OCI-LY3 (cell line): ENCODE results near the gene TMEM266.
A peak's percentile ranks its signal among the peaks of the same experiment; 100 is the strongest.
"Not testable (repeated sequence)": the region's sequence is repeated elsewhere in the genome, so short reads cannot be mapped to it uniquely, and the experiment has no call there.

Source experiments
- H2AFZ ChIP-seq: fragments of 200-600, 300-600 bp; shearing (Covaris generic); 2 replicates; pipeline ENCODE4 v1.6.0; 2014; ENCODE audit warnings: antibody characterized with exemption, low read depth, low read length
- H3K27ac ChIP-seq: fragments of 200-600, 300-600 bp; sonication (generic); 2 replicates; pipeline ENCODE4 v1.5.1; 2014; ENCODE audit warnings: mild to moderate bottlenecking, low read length, moderate library complexity, mixed read lengths
- H3K27me3 ChIP-seq: fragments of 200-600, 300-600 bp; sonication (generic); 2 replicates; pipeline ENCODE4 v1.6.1; 2014; ENCODE audit warnings: low read depth, low read length, mixed read lengths
- H3K36me3 ChIP-seq: fragments of 200-600, 300-600 bp; sonication (generic); replicated peaks from 2 replicates; pipeline ENCODE3; 2014; ENCODE audit warnings: low read depth, low read length, mixed read lengths
- H3K4me1 ChIP-seq: fragments of 300-600, 200-600 bp; sonication (generic); 2 replicates; pipeline ENCODE4 v1.6.1; 2014; ENCODE audit warnings: low read length, mixed read lengths
- H3K4me2 ChIP-seq: fragments of 200-600, 300-600 bp; sonication (generic); 2 replicates; pipeline ENCODE4 v1.6.1; 2014; ENCODE audit warnings: low read length, mixed read lengths
- H3K4me3 ChIP-seq: fragments of 300-600, 200-600 bp; sonication (generic); 2 replicates; pipeline ENCODE4 v1.5.1; 2014; ENCODE audit warnings: antibody characterized with exemption, mild to moderate bottlenecking, low read length, moderate library complexity
- H3K79me2 ChIP-seq: fragments of 300-600, 200-600 bp; shearing (Covaris generic); 2 replicates; pipeline ENCODE4 v1.6.1; 2014; ENCODE audit warnings: mild to moderate bottlenecking, low read length, mixed read lengths
- H3K9ac ChIP-seq: fragments of 300-600, 200-600 bp; shearing (Covaris generic); 2 replicates; pipeline ENCODE4 v1.6.0; 2014; ENCODE audit warnings: mild to moderate bottlenecking, low read length, moderate library complexity
- H3K9me3 ChIP-seq: fragments of 200-600, 300-600 bp; shearing (Covaris generic); 2 replicates; pipeline ENCODE4 v1.6.1; 2014; ENCODE audit warnings: low read length, mixed read lengths; ENCODE audit not compliant: insufficient read depth
- H4K20me1 ChIP-seq: fragments of 200-600, 300-600 bp; sonication (generic); 2 replicates; pipeline ENCODE4 v1.6.1; 2016; ENCODE audit warnings: low read length, mixed read lengths; ENCODE audit not compliant: insufficient read depth
- EZH2phosphoT487 ChIP-seq: fragments of 200-600 bp; shearing (Covaris generic); IDR thresholded peaks from 2 replicates; pipeline ENCODE4 v1.6.1; 2018; ENCODE audit warnings: antibody characterized with exemption, mixed run types, low read depth
- TF ChIP-seq, protein P1 (sequence below): fragments of 200-600, 300-600 bp; sonication (generic); IDR thresholded peaks from 2 replicates; pipeline ENCODE4 v1.5.1; 2014; ENCODE audit warnings: antibody characterized with exemption, low read length, low read depth

Gene TMEM266

DNA sequence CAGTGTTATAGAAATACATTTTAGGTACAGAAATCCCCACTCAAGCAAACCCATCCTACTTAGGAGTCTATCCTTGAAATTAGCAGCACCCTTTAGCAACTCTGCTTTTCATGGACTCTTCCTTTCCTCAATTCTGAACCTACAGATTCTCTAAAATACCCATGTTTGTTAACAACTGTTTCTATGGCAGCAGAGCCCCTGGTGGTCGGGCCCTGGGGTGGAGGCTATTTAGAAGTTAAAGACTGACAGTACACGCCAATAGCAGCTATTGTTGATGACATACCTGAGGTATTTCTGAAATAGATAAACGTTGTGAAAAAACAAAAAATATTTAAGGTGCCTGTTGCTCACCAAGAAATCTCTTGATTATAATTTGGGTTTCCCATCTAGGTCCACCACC is 24.2 kb upstream of the TMEM266 start:
- no peak overlapping the region for H3K4me3 ChIP-seq
- H3K36me3 ChIP-seq = peaks cover 5% of the 10 kb centered on the region
- no peak overlapping the region for H3K27ac ChIP-seq
- H3K9me3 ChIP-seq = no peaks in the 10 kb centered on the region
- H3K79me2 ChIP-seq = peaks cover 3% of the 10 kb centered on the region; the same call in 1 of the 2 replicates
- TF ChIP-seq EZH2phosphoT487 = no peak
- TF ChIP-seq, protein P1, sequence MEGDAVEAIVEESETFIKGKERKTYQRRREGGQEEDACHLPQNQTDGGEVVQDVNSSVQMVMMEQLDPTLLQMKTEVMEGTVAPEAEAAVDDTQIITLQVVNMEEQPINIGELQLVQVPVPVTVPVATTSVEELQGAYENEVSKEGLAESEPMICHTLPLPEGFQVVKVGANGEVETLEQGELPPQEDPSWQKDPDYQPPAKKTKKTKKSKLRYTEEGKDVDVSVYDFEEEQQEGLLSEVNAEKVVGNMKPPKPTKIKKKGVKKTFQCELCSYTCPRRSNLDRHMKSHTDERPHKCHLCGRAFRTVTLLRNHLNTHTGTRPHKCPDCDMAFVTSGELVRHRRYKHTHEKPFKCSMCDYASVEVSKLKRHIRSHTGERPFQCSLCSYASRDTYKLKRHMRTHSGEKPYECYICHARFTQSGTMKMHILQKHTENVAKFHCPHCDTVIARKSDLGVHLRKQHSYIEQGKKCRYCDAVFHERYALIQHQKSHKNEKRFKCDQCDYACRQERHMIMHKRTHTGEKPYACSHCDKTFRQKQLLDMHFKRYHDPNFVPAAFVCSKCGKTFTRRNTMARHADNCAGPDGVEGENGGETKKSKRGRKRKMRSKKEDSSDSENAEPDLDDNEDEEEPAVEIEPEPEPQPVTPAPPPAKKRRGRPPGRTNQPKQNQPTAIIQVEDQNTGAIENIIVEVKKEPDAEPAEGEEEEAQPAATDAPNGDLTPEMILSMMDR = no peak
- no peak overlapping the region for H3K4me2 ChIP-seq
- no peaks in the 10 kb centered on the region for H4K20me1 ChIP-seq
- no peak overlapping the region for H3K9ac ChIP-seq
- H2AFZ ChIP-seq = no peak overlapping the region
- no peaks in the 10 kb centered on the region for H3K27me3 ChIP-seq
- no peaks in the 10 kb centered on the region for H3K4me1 ChIP-seq

DNA sequence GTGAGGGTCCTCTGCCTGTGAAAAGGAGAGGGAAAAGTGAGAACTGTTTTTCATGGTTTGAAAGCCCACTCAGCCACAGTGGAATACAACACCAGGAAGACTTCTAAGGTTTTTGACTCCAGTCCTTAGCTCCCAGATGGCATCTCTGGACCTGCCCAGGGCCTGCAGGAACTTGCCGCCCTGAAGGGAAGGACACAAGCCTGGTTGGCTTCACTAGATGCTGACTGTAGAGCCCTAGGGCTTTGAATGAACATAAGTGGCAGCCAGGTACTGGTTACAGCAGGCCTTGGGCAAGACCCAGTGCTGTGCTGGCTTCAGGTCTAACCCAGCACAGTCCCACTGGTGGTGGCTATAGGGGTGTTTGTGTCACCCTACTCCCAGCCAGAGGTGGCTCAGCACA is 21.3 kb upstream of the TMEM266 start:
- TF ChIP-seq EZH2phosphoT487 = no peak
- TF ChIP-seq, protein P1 = no peak
- H3K36me3 ChIP-seq = peaks cover 13% of the 10 kb centered on the region
- H3K9ac ChIP-seq = no peak overlapping the region
- H3K79me2 ChIP-seq = peaks cover 3% of the 10 kb centered on the region; the same call in 1 of the 2 replicates
- no peak overlapping the region for H3K4me3 ChIP-seq
- no peak overlapping the region for H3K4me2 ChIP-seq
- no peak overlapping the region for H3K27ac ChIP-seq
- no peaks in the 10 kb centered on the region for H3K27me3 ChIP-seq
- no peaks in the 10 kb centered on the region for H4K20me1 ChIP-seq
- H3K4me1 ChIP-seq = no peaks in the 10 kb centered on the region
- no peak overlapping the region for H2AFZ ChIP-seq
- no peaks in the 10 kb centered on the region for H3K9me3 ChIP-seq

DNA sequence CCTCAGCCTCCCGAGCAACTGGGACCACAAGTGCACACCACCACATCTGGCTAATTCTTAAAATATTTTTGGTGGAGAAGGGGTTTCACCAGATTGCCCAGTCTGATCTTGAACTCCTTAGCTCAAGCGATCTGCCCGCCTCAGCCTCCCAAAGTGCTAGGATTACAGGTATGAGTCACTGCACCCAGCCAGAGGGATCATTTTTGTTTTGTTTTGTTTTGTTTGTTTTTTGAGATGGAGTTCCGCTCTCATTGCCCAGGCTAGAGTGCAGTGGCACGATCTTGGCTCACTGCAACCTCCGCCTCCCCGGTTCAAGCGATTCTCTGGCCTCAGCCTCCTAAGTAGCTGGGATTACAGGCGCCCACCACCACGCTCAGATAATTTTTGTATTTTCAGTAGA is 5.6 kb upstream of the TMEM266 start:
- H3K9ac ChIP-seq, H2AFZ ChIP-seq, H3K36me3 ChIP-seq, H3K27me3 ChIP-seq, H3K4me2 ChIP-seq, H3K79me2 ChIP-seq, H3K9me3 ChIP-seq, H4K20me1 ChIP-seq, H3K27ac ChIP-seq, H3K4me3 ChIP-seq: not testable (repeated sequence)
- peaks cover 41% of the 10 kb centered on the region for H3K4me1 ChIP-seq

DNA sequence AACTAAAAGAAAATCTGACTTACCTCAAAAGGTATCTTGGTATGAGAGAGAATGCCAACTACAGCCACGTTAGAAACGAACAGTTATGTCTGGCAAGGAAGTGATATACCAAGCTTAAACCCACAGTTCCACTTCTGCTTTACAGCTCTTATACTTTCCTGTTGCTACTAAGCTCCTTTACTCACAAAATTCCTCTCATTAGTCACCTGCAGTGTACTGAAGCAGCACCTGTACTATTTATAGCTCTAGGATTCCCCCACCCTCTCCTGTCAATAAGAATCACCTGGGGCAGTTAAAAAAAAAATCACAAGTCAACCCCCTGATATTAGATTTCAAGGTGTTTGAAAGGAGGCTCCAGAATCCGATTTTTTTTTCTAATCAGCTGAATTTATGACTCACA is 2.9 kb upstream of the TMEM266 start:
- H3K4me3 ChIP-seq = peak overlapping the region; percentile 72
- H3K4me2 ChIP-seq = peak overlapping the region; percentile 87
- H3K79me2 ChIP-seq = peaks cover 6% of the 10 kb centered on the region; the same call in 1 of the 2 replicates
- no peak overlapping the region for H2AFZ ChIP-seq
- H3K9ac ChIP-seq = peak overlapping the region; percentile 63
- H3K36me3 ChIP-seq = no peaks in the 10 kb centered on the region
- H3K27me3 ChIP-seq = peaks cover 11% of the 10 kb centered on the region
- 0 out of 2 replicates have a peak, but pooled peaks have one; percentile 56 for TF ChIP-seq EZH2phosphoT487
- TF ChIP-seq, protein P1 = no peak
- H3K27ac ChIP-seq = peak overlapping the region; percentile 93
- no peaks in the 10 kb centered on the region for H4K20me1 ChIP-seq
- no peaks in the 10 kb centered on the region for H3K9me3 ChIP-seq
- H3K4me1 ChIP-seq = peaks cover 56% of the 10 kb centered on the region
